GM12878 (cell line): ENCODE measurements around the gene G3BP1. TPM values are rescaled to one million over a fixed set of nuclear protein-coding genes. Genes with fewer than 3 reads are reported as not detected.
A peak's percentile ranks its signal among the peaks of the same experiment; 100 is the strongest.

Source experiments
- ATAC-seq: fragments of 200-7000 bp; cut with Tn5 transposase; 3 replicates; pipeline ENCODE4 v1.9.1; 2020; ENCODE audit warnings: mild to moderate bottlenecking, moderate library complexity
- BruUV-seq: library from RNA; stranded (reverse); fragments of 400-500 nt; replicated peaks from 2 replicates; lab custom pipeline; 2021; lab: Mats Ljungman, UMichigan
- CTCF ChIA-PET: fragments of 300-600 bp; sonication (Branson Sonifier 250); formaldehyde crosslinking; extraction: SDS; loops from one replicate; lab custom pipeline; 2021; ENCODE audit warnings: inconsistent platforms; lab: Yijun Ruan, JAX
- POLR2A ChIA-PET: fragments of 350-600 bp; formaldehyde crosslinking; extraction: SDS; loops from one replicate; lab custom pipeline; 2021; ENCODE audit warnings: inconsistent platforms; lab: Charles Lee
- RAD21 ChIA-PET: fragments of 300-600 bp; sonication (Branson Sonifier 250); formaldehyde crosslinking; loops from one replicate; lab custom pipeline; 2023; ENCODE audit warnings: antibody characterized with exemption; ENCODE audit not compliant: unreplicated experiment; lab: Charles Lee
- SMC1A ChIA-PET: fragments of 300-600 bp; sonication (Branson Sonifier 250); formaldehyde crosslinking; loops from one replicate; lab custom pipeline; 2023; ENCODE audit not compliant: unreplicated experiment, uncharacterized antibody; lab: Charles Lee
- DNase-seq: peaks from one replicate; pipeline ENCODE4 v3.0.0-alpha.2; 2011; ENCODE audit warnings: low read depth, low spot score
- FAIRE-seq: peaks from 3 replicates; lab custom pipeline; 2011; peaks lifted over from hg19 to GRCh38; lab: Jason Lieb, UNC
- H2AFZ ChIP-seq: 2 replicates; pipeline ENCODE4 v1.6.0; 2011; ENCODE audit warnings: low read depth, low read length, control low read depth; ENCODE audit not compliant: control insufficient read depth
- H3K27ac ChIP-seq: 2 replicates; pipeline ENCODE4 v1.5.1; 2011; ENCODE audit warnings: control low read depth; ENCODE audit not compliant: control insufficient read depth, insufficient read depth
- H3K27me3 ChIP-seq, 2 experiments: replicated peaks in 1 of 2; 2 replicates each; pipeline versions ENCODE4 v1.6.0 to v1.6.1; 2011; ENCODE audit warnings: low read length in 1 of 2; ENCODE audit not compliant: control insufficient read depth in 2 of 2, insufficient read depth in 2 of 2
- H3K36me3 ChIP-seq, 2 experiments: 2 replicates each; pipeline ENCODE4 v1.5.1; 2011; ENCODE audit warnings: low read length in 1 of 2; ENCODE audit not compliant: control insufficient read depth in 2 of 2, insufficient read depth in 2 of 2
- H3K4me1 ChIP-seq: 2 replicates; pipeline ENCODE4 v1.6.1; 2011; ENCODE audit warnings: mild to moderate bottlenecking, low read length, moderate library complexity, mixed read lengths; ENCODE audit not compliant: control insufficient read depth, insufficient read depth
- H3K4me2 ChIP-seq: 2 replicates; pipeline ENCODE4 v1.6.0; 2011; ENCODE audit warnings: control low read depth; ENCODE audit not compliant: control insufficient read depth, insufficient read depth
- H3K4me3 ChIP-seq: fragments of 200-600 bp; sonication (generic); 2 replicates; pipeline ENCODE4 v1.5.1; 2016
- H3K79me2 ChIP-seq: 2 replicates; pipeline ENCODE4 v1.6.0; 2011; ENCODE audit warnings: low read length; ENCODE audit not compliant: control insufficient read depth, insufficient read depth
- H3K9ac ChIP-seq: 2 replicates; pipeline ENCODE4 v1.8.0; 2011; ENCODE audit warnings: low read length, control low read depth, mixed read lengths; ENCODE audit not compliant: control insufficient read depth, insufficient read depth
- H3K9me3 ChIP-seq: replicated peaks from 3 replicates; pipeline ENCODE4 v1.5.1; 2011; ENCODE audit warnings: mild to moderate bottlenecking, low read length; ENCODE audit not compliant: control insufficient read depth, insufficient read depth
- H4K20me1 ChIP-seq: 2 replicates; pipeline ENCODE4 v1.6.0; 2011; ENCODE audit not compliant: control insufficient read depth, insufficient read depth
- BCL3 ChIP-seq: IDR thresholded peaks from 2 replicates; pipeline ENCODE4 v1.6.1; 2011; ENCODE audit warnings: borderline replicate concordance, low read depth, mild to moderate bottlenecking, moderate library complexity, low read length; ENCODE audit not compliant: insufficient read depth, poor library complexity, severe bottlenecking
- BHLHE40 ChIP-seq, 2 experiments: fragments of 450-650 bp in 1 of 2; IDR thresholded peaks; 2 replicates each; pipeline ENCODE4 v1.6.1; 2011 to 2017; ENCODE audit warnings: low read depth in 2 of 2, borderline replicate concordance in 1 of 2, improper control_type of control experiment in 1 of 2, low read length in 1 of 2, mild to moderate bottlenecking in 1 of 2
- EGR1 ChIP-seq, 2 experiments: IDR thresholded peaks; 1 replicate in 1 of 2; 2 replicates in 1 of 2; pipeline ENCODE4 v1.6.1; 2011 to 2012; ENCODE audit warnings: low read depth in 2 of 2, low read length in 2 of 2, borderline replicate concordance in 1 of 2, mild to moderate bottlenecking in 1 of 2, moderate library complexity in 1 of 2
- ETV6 ChIP-seq, 2 experiments: fragments of 450-650 bp in 1 of 2; IDR thresholded peaks in 1 of 2; conservative IDR thresholded peaks in 1 of 2; 2 replicates each; pipeline ENCODE4 v1.6.1; 2014; ENCODE audit warnings: antibody characterized with exemption in 1 of 2, borderline replicate concordance in 1 of 2, low read depth in 1 of 2, mild to moderate bottlenecking in 1 of 2, moderate library complexity in 1 of 2
- FOXM1 ChIP-seq: IDR thresholded peaks from 2 replicates; pipeline ENCODE4 v1.6.1; 2012; ENCODE audit warnings: low read depth, mild to moderate bottlenecking, inconsistent platforms, low read length, moderate library complexity
- IKZF1 ChIP-seq: fragments of 450-650 bp; conservative IDR thresholded peaks from 2 replicates; pipeline ENCODE4 v1.6.1; 2017; ENCODE audit warnings: antibody characterized with exemption, mild to moderate bottlenecking
- MXI1 ChIP-seq: fragments of 150-350 bp; IDR thresholded peaks from 2 replicates; pipeline ENCODE4 v1.6.1; 2011; ENCODE audit warnings: low read depth, mild to moderate bottlenecking, inconsistent platforms, low read length, improper control_type of control experiment
- POU2F2 ChIP-seq: IDR thresholded peaks from 3 replicates; pipeline ENCODE4 v1.6.1; 2011; ENCODE audit warnings: low read depth, mild to moderate bottlenecking, low read length, borderline replicate concordance
- SREBF2 ChIP-seq: IDR thresholded peaks from 2 replicates; pipeline ENCODE4 v1.6.1; 2012; ENCODE audit warnings: mild to moderate bottlenecking, low read length
- ZBTB40 ChIP-seq: fragments of 450-650 bp; IDR thresholded peaks from 2 replicates; pipeline ENCODE4 v1.6.1; 2016; ENCODE audit warnings: mild to moderate bottlenecking, moderate library complexity, borderline replicate concordance
- ZNF207 ChIP-seq: fragments of 450-650 bp; IDR thresholded peaks from 2 replicates; pipeline ENCODE4 v1.6.1; 2014; ENCODE audit warnings: antibody characterized with exemption, mild to moderate bottlenecking, borderline replicate concordance
- WGBS: methylation state at CpG from one replicate; pipeline ENCODE4 v1.1.6; 2016; ENCODE audit warnings: low lambda C conversion rate; ENCODE audit not compliant: insufficient replicate concordance, insufficient coverage; ENCODE audit errors: missing lambda C conversion rate; 5-methylcytosine and 5-hydroxymethylcytosine counted together
- in situ Hi-C: fragments of 300-500 bp; cut with MboI; formaldehyde crosslinking; loops from 9 replicates; pipeline ENCODE4 v1.14.3; 2018; ENCODE audit warnings: mixed read lengths
- intact Hi-C: fragments of 100-400 bp; cut with micrococcal nuclease; formaldehyde crosslinking; loops from one replicate; pipeline ENCODE4 v1.14.2; 2022; ENCODE audit not compliant: unreplicated experiment
- polyA plus RNA-seq, 11 experiments: library from polyadenylated mRNA; depleted of rRNA in 4 of 11; unstranded in 6 of 11; stranded (reverse) in 5 of 11; fragments of >200 nt; fragmentation: Nextera tagmentation in 4 of 11; fragmentation: Illumina TruSeq in 1 of 11; extraction: Ambion mirVana in 4 of 11; extraction: Trizol in 1 of 11; gene quantifications; 1 replicate in 1 of 11; 2 replicates in 10 of 11; pipeline versions ENCODE4 v1.2.1 to v1.2.3, GENCODE V29; 2011 to 2016; ENCODE audit warnings: inconsistent platforms in 2 of 11, missing spikeins in 2 of 11, low read depth in 1 of 11
- total RNA-seq, 4 experiments: library from RNA; depleted of rRNA in 3 of 4; stranded (reverse); fragments of >200 nt in 3 of 4; fragmentation: Illumina TruSeq in 1 of 4; extraction: Trizol in 1 of 4; gene quantifications; 2 replicates each; pipeline versions ENCODE4 v1.2.1 to v1.2.3, GENCODE V29; 2013 to 2021
- TF ChIP-seq, protein P1 (sequence below): fragments of 450-650 bp; IDR thresholded peaks from 2 replicates; pipeline ENCODE4 v1.6.1; 2017; ENCODE audit warnings: antibody characterized with exemption, mild to moderate bottlenecking, moderate library complexity

The G3BP1 gene
- total and polyA plus RNA-seq, 10 of the 15 experiments (the other 5 are each of a cell fraction or from before 2014, with no cell fraction given) = 49.7 to 438 (median 148) TPM

DNA sequence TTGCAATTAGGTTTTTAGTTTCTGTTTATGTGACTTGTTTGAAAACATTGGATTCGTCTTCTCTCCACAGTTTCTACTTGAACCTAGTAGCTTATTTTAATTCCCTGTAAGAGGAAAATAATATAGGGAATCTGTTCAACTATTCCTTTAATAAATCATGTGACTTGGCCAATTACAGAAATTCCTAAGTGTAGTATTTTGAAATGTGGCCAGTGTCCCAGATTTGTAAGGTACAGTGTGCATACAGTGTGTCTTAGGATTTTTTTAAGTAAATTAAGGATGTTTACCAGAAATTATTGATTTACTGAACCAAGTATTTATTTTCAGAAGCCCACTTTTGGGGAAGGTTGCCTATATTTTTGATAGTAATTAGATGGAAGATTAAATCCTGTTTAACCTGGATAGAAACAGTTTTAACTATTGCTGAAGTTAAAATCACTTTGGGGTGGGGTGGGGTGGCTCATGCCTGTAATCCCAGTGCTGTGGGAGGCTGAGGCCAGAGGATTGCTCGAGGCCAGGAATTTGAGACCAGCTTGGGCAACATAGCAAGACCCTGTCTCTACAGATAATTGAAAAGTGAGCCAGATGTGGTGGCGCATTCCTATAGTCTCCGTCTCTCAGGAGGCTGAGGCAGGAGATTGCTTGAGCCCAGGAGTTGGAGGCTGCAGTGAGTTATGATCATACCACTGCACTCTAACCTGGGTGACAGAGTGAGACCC, 36.9 kb downstream of the G3BP1 start:
- intact Hi-C loops = no loop called here
- no peaks in the 10 kb centered on the region for H3K79me2 ChIP-seq
- SMC1A ChIA-PET = interaction anchor here (1.0 to 2.0 kb wide), 2 partner anchors 9 to 34 kb away, joined by 3 to 12 read pairs; no protein-coding TSS in a partner anchor

More for the DNA sequence above, 36.9 kb downstream of the G3BP1 start:
- no peak overlapping the region for H3K4me3 ChIP-seq
- TF ChIP-seq ZNF207 (no peak), POU2F2 (no peak), EGR1 (IDR thresholded peaks at IDR 0.05; ENCODE audit: borderline replicate concordance in 1 of 2, low read depth in 2 of 2, low read length in 2 of 2) (no peak), BCL3 (no peak), BHLHE40 (IDR thresholded peaks at IDR 0.05; ENCODE audit: borderline replicate concordance in 1 of 2, low read depth in 2 of 2, low read length in 1 of 2) (no peak), SREBF2 (no peak), FOXM1 (no peak), ETV6 (conservative IDR thresholded peaks at IDR 0.05 in 1 of 2, IDR thresholded peaks at IDR 0.05 in 1 of 2; ENCODE audit: borderline replicate concordance in 1 of 2, low read depth in 1 of 2) (no peak), ZBTB40 (no peak), MXI1 (no peak), IKZF1 (no peak)
- TF ChIP-seq, protein P1, sequence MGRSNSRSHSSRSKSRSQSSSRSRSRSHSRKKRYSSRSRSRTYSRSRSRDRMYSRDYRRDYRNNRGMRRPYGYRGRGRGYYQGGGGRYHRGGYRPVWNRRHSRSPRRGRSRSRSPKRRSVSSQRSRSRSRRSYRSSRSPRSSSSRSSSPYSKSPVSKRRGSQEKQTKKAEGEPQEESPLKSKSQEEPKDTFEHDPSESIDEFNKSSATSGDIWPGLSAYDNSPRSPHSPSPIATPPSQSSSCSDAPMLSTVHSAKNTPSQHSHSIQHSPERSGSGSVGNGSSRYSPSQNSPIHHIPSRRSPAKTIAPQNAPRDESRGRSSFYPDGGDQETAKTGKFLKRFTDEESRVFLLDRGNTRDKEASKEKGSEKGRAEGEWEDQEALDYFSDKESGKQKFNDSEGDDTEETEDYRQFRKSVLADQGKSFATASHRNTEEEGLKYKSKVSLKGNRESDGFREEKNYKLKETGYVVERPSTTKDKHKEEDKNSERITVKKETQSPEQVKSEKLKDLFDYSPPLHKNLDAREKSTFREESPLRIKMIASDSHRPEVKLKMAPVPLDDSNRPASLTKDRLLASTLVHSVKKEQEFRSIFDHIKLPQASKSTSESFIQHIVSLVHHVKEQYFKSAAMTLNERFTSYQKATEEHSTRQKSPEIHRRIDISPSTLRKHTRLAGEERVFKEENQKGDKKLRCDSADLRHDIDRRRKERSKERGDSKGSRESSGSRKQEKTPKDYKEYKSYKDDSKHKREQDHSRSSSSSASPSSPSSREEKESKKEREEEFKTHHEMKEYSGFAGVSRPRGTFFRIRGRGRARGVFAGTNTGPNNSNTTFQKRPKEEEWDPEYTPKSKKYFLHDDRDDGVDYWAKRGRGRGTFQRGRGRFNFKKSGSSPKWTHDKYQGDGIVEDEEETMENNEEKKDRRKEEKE = no peak
- TF ChIP-seq, all 136 proteins: peak for 0
- Histone ChIP-seq H4K20me1 (no peaks in the 10 kb centered on the region; the same call in 1 of the 2 replicates), H3K36me3 (peaks cover 7 to 30% of the 10 kb centered on the region in 2 experiments), H3K9ac (no peak overlapping the region), H3K4me2 (no peak overlapping the region), H2AFZ (no peak overlapping the region), H3K27ac (no peak overlapping the region), H3K4me1 (no peaks in the 10 kb centered on the region), H3K9me3 (no peaks in the 10 kb centered on the region), H3K27me3 (no peaks in the 10 kb centered on the region)
- WGBS = 98% methylated on average over 4 of the region's 4 CpGs
- in situ Hi-C loops = no loop called here
- POLR2A ChIA-PET = no interaction called here
- RAD21 ChIA-PET = no interaction called here
- no peak for ATAC-seq
- DNase-seq = no peak
- no peak for FAIRE-seq
- TSS peak; percentile 0 for BruUV-seq
- CTCF ChIA-PET = interaction anchor here (2.0 kb wide), 1 partner anchor 16 kb away, joined by 4 read pairs; no protein-coding TSS in a partner anchor
